DND-41 (cell line): Measurements from ENCODE around the gene TRAM2.
A peak's percentile ranks its signal among the peaks of the same experiment; 100 is the strongest.

Experiments used
- ATAC-seq: fragments of 200-7000 bp; cut with Tn5 transposase; 3 replicates; pipeline ENCODE4 v1.9.1; 2021; ENCODE audit warnings: low read depth; ENCODE audit not compliant: insufficient read depth
- DNase-seq: peaks from one replicate; pipeline ENCODE4 v3.0.0-alpha.2; 2020
- H2AFZ ChIP-seq: 2 replicates; pipeline ENCODE4 v1.6.0; 2012; ENCODE audit warnings: low read depth, low read length
- H3K27ac ChIP-seq: 2 replicates; pipeline ENCODE4 v1.5.1; 2012; ENCODE audit warnings: low read length, inconsistent platforms
- H3K27me3 ChIP-seq: fragments of 200-600 bp; sonication (generic); 2 replicates; pipeline ENCODE4 v1.6.0; 2012; ENCODE audit warnings: low read length, mild to moderate bottlenecking, inconsistent platforms; ENCODE audit not compliant: insufficient read depth, poor library complexity
- H3K36me3 ChIP-seq: 2 replicates; pipeline ENCODE4 v1.5.1; 2012; ENCODE audit warnings: low read length, inconsistent platforms; ENCODE audit not compliant: insufficient read depth
- H3K4me1 ChIP-seq: 2 replicates; pipeline ENCODE4 v1.5.1; 2012; ENCODE audit warnings: mild to moderate bottlenecking, low read length; ENCODE audit not compliant: insufficient read depth
- H3K4me2 ChIP-seq: 2 replicates; pipeline ENCODE4 v1.6.0; 2012; ENCODE audit warnings: mild to moderate bottlenecking, moderate library complexity, low read length, inconsistent platforms; ENCODE audit not compliant: insufficient read depth
- H3K4me3 ChIP-seq, 2 experiments: fragments of 200-600 bp in 1 of 2; shearing (Covaris generic) in 1 of 2; 2 replicates each; pipeline ENCODE4 v1.5.1; 2012 to 2016; ENCODE audit warnings: inconsistent platforms in 2 of 2, low read length in 2 of 2, mild to moderate bottlenecking in 2 of 2, low read depth in 1 of 2, moderate library complexity in 1 of 2
- H3K79me2 ChIP-seq: 2 replicates; pipeline ENCODE4 v1.6.0; 2012; ENCODE audit warnings: low read length, inconsistent platforms; ENCODE audit not compliant: insufficient read depth
- H3K9ac ChIP-seq: 2 replicates; pipeline ENCODE4 v1.6.0; 2012; ENCODE audit warnings: low read depth, mild to moderate bottlenecking, inconsistent platforms, low read length, moderate library complexity
- H3K9me3 ChIP-seq: 2 replicates; pipeline ENCODE4 v1.5.1; 2012; ENCODE audit warnings: low read length, moderate library complexity, mild to moderate bottlenecking, inconsistent platforms; ENCODE audit not compliant: insufficient read depth, severe bottlenecking
- H4K20me1 ChIP-seq: 2 replicates; pipeline ENCODE4 v1.6.0; 2012; ENCODE audit warnings: low read length; ENCODE audit not compliant: insufficient read depth
- CTCF ChIP-seq: IDR thresholded peaks from 2 replicates; pipeline ENCODE4 v1.5.1; 2012; ENCODE audit warnings: borderline replicate concordance, low read length, moderate library complexity, mild to moderate bottlenecking; ENCODE audit not compliant: poor library complexity, severe bottlenecking; ENCODE audit errors: extremely low read depth
- EZH2 ChIP-seq: IDR thresholded peaks from 3 replicates; pipeline ENCODE4 v1.6.1; 2012; ENCODE audit warnings: borderline replicate concordance, low read depth, mild to moderate bottlenecking, moderate library complexity, low read length, inconsistent platforms; ENCODE audit not compliant: severe bottlenecking

The TRAM2 gene

GRCh38 chr6:52516269-52516668 is 60.6 kb downstream of the TRAM2 start:
- Histone ChIP-seq H3K9ac (no peak overlapping the region), H3K4me3 (no peak overlapping the region), H2AFZ (no peak overlapping the region), H4K20me1 (0 out of 2 replicates have a peak, but pooled peaks cover 3% of the 10 kb centered on the region), H3K27me3 (no peaks in the 10 kb centered on the region), H3K4me1 (no peaks in the 10 kb centered on the region), H3K4me2 (no peak overlapping the region), H3K36me3 (peaks cover 59% of the 10 kb centered on the region), H3K79me2 (peaks cover 2% of the 10 kb centered on the region), H3K9me3 (no peaks in the 10 kb centered on the region), H3K27ac (no peak overlapping the region)
- TF ChIP-seq CTCF (no peak), EZH2 (no peak)
- ATAC-seq (peak; percentile 39; the same call in 1 of the 3 replicates), DNase-seq (no peak)

DNA sequence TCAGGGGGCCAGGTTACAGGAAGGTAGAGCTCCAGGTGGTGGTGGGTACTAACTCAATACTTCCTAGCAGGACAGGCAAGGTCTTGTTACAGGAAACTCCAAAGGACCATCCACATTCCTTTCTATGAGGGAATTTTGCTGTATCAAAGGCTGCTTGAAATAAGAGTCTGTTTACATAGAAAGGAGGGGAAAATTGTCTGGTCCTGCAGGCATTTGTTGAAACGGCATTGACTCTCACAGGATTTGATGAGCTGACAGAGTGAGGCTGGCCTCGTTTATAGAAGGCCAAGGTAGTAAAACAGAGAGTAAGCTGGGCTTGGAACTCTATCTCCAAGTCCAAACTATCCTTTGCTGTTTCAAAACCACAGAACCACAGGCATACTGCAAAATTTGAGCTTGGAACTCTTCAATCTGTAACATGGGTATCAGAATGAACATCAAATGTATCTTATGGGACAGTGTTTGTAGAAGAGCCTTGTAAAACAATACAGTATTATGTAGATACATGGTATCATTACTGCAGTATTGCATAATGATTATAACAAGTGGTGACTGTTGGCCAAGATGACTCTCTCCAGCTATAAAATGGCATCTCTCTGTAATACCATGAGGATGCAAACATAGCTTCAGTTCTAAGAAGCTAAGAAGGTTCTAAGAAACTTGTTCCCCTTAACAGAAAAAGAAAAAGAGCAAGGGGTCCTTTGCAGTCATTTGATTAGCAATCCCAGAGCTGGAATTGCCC is 61.5 kb downstream of the TRAM2 start:
- TF ChIP-seq EZH2: no peak
- TF ChIP-seq CTCF: no peak
- H3K27me3 ChIP-seq: no peaks in the 10 kb centered on the region
- peaks cover 2% of the 10 kb centered on the region for H3K79me2 ChIP-seq
- no peak overlapping the region for H3K9ac ChIP-seq
- 0 out of 2 replicates have a peak, but pooled peaks cover 3% of the 10 kb centered on the region for H4K20me1 ChIP-seq
- no peak for ATAC-seq
- no peak for DNase-seq
- no peak overlapping the region for H2AFZ ChIP-seq
- H3K36me3 ChIP-seq: peaks cover 62% of the 10 kb centered on the region
- no peaks in the 10 kb centered on the region for H3K9me3 ChIP-seq
- H3K4me2 ChIP-seq: no peak overlapping the region
- H3K4me3 ChIP-seq: no peak overlapping the region
- H3K27ac ChIP-seq: no peak overlapping the region
- no peaks in the 10 kb centered on the region for H3K4me1 ChIP-seq

DNA sequence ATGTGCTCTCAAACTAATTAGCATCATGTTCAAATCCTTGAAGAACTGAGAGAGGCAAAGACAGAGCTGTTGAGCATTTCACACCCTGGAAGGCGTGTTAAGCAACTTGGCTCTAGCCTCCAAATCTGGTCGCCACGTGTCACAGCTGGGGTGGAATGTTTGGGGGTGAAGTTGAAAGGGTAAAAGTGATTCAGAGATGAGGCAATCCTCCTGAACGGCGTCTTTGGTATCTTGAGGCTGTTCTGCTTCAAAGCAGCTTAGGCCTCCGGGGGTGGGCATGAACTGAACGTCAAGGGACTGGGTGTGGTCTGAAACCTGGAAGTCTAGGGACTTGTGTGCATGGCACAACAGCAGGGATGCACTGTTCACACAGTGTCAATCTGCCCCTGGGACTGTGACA is 62.3 kb downstream of the TRAM2 start:
- peaks cover 2% of the 10 kb centered on the region for H3K79me2 ChIP-seq
- H3K36me3 ChIP-seq: peaks cover 68% of the 10 kb centered on the region
- DNase-seq: no peak
- H3K27ac ChIP-seq: no peak overlapping the region
- H3K9ac ChIP-seq: no peak overlapping the region
- no peak overlapping the region for H3K4me2 ChIP-seq
- no peak overlapping the region for H3K4me3 ChIP-seq
- no peak overlapping the region for H2AFZ ChIP-seq
- H3K27me3 ChIP-seq: no peaks in the 10 kb centered on the region
- no peak for TF ChIP-seq EZH2
- no peak for TF ChIP-seq CTCF
- H3K9me3 ChIP-seq: no peaks in the 10 kb centered on the region
- no peak for ATAC-seq
- H3K4me1 ChIP-seq: no peaks in the 10 kb centered on the region
- 0 out of 2 replicates have a peak, but pooled peaks cover 3% of the 10 kb centered on the region for H4K20me1 ChIP-seq
